KOPT-K1 (cell line): Measurements from ENCODE around the gene TMEM52B.
"Not testable (repeated sequence)": the region's sequence is repeated elsewhere in the genome, so short reads cannot be mapped to it uniquely, and the experiment has no call there.

Experiments
- H3K27ac ChIP-seq: fragments of 200-600 bp; sonication (generic); 2 replicates; pipeline ENCODE4 v1.5.1; 2016; ENCODE audit warnings: antibody characterized with exemption, mild to moderate bottlenecking, low read depth, low read length; ENCODE audit not compliant: poor library complexity, severe bottlenecking
- H3K36me3 ChIP-seq: fragments of 200-600 bp; sonication (generic); 2 replicates; pipeline ENCODE4 v1.5.1; 2017; ENCODE audit warnings: antibody characterized with exemption, mild to moderate bottlenecking, low read length, moderate library complexity; ENCODE audit not compliant: insufficient read depth
- H3K9me3 ChIP-seq: fragments of 200-600 bp; sonication (generic); 2 replicates; pipeline ENCODE4 v1.5.1; 2017; ENCODE audit warnings: antibody characterized with exemption, low read length, mild to moderate bottlenecking; ENCODE audit not compliant: insufficient read depth, poor library complexity, severe bottlenecking

Gene TMEM52B

DNA sequence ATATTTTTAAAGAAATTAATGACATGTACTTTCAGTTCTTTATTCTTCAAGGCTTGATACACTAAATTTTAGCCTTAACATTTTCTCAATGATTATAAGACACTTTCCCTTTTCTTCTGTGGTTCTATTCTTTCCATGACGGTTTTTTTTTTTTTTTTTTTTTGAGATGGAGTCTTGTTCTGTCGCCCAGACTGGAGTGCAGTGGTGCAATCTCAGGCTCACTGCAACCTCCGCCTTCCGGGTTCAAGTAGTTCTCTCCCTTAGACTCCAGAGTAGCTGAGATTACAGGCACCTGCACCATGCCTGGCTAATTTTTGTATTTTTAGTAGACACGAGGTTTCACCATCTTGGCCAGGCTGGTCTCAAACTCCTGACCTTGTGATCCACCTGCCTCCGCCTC lies 8.1 kb downstream of the TMEM52B start:
- H3K36me3 ChIP-seq, H3K9me3 ChIP-seq, H3K27ac ChIP-seq: not testable (repeated sequence)

DNA sequence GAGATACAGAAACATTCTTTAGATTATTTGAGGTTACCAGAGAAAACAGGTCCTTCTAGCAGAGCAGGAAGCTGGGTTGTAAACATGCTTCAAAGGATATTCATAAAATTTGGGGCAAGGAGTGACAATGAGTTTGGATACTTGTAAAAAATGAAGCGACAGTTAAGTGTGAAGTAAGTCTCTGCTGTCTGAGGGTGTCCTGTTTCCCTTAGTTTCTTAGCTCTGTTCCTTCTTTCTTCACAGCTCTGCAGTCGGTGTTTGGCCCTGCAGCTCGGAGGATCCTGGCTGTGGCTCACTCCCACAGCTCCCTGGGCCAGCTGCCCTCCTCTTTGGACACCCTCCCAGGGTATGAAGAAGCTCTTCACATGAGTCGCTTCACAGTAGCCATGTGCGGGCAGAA lies 10.8 kb downstream of the TMEM52B start:
- Histone ChIP-seq H3K27ac (no peak overlapping the region), H3K9me3 (no peaks in the 10 kb centered on the region), H3K36me3 (no peaks in the 10 kb centered on the region)

DNA sequence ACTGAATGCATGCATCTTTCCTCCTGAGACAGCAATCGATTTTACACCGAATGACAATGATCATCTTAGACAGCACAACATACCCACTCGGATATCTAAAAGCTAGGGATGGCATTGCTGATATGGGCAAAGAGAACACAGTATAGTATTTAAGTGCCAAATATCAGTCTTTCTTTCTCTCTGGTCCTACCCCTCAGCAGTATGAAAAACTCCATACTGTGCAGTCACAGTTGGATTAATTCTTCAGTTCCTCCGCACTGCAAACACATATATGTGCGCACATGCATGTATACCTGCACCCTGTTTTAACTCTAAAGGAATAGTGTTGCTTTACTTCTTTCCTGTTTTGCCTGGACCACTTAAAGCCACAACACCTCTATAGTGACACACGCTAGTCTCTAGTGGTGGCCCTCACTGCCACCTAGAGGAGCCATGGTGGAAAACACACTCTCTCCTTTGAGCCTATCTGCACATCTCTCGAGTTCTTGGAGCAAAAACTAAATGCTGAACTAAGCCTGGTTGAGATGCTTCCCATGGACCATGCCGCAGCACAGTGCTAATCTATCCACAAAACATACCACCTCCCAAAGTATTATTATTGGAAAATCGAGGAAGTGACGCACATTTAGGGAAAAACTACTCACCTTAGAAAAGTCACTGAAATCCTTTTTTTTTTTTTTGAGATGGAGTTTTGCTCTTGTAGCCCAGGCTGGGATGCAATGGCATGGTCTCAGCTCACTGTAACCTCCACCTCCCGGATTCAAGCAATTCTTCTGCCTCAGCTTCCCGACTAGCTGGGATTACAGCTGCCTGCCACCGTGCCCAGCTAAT lies 11.9 kb downstream of the TMEM52B start:
- Histone ChIP-seq H3K9me3 (no peaks in the 10 kb centered on the region), H3K27ac (no peak overlapping the region)

DNA sequence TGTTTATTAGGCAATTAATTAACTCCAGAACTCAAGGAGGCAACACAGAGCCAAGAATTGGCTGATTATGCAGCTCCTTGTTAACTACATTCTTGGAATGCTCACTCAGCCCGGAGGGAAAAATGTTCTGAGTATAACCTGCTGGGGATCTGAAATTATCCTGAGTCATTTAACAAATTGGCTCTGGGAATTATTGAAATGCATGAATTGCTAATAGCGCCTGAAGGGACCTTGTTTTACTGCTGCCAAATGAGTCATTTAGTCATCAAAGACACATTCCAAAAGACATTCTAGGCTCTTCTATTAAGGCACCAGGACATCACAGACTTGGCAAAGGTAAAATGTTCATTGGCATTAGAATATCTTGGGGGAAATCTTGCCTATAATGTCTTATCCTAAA lies 13.0 kb downstream of the TMEM52B start:
- H3K27ac ChIP-seq: no peak overlapping the region
- H3K36me3 ChIP-seq: no peaks in the 10 kb centered on the region
- no peaks in the 10 kb centered on the region for H3K9me3 ChIP-seq

More for the DNA sequence above, 11.9 kb downstream of the TMEM52B start:
- no peaks in the 10 kb centered on the region for H3K36me3 ChIP-seq

DNA sequence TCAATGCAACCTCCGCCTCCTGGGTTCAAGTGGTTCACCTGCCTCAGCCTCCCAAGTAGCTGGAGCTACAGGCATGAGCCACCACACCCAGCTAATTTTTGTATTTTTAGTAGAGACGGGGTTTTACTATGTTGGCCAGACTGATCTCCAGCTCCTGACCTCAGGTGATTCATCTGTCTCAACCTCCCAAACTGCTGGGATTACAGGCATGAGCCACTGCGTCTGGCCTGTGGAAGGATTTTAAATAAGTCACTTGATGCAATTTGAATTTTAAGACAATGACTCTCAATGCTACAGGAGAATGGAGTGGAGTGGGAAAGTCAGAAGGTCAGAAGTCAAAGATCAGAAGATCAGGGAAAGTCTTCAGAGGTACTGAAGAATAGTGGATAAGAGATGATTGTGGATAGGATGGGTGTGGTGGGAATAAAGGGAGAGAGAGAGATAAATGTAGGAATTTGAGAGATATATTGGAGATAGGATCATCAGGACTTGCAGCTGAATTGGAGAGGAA lies 15.4 kb downstream of the TMEM52B start:
- no peak overlapping the region for H3K27ac ChIP-seq
- no peaks in the 10 kb centered on the region for H3K9me3 ChIP-seq

DNA sequence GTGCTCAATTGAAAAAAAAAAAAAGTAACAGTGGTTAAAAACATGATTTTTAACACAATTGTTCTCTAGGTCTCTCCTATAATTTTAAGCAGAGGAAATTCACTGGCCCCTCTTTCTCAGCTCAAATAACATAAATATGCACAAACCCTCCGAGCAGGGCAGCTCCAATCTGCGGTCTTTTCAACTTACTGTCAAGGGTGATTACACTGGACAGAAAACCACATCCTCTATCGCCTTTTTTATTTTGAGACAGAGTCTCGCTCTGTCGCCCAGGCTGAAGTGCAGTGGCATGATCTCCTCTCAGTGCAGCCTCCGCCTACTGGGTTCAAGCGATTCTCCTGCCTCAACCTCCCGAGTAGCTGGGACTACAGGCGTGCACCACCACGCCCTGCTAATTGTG lies 17.4 kb downstream of the TMEM52B start:
- no peaks in the 10 kb centered on the region for H3K36me3 ChIP-seq
- no peak overlapping the region for H3K27ac ChIP-seq
- no peaks in the 10 kb centered on the region for H3K9me3 ChIP-seq

More for the DNA sequence above, 15.4 kb downstream of the TMEM52B start:
- H3K36me3 ChIP-seq: no peaks in the 10 kb centered on the region

DNA sequence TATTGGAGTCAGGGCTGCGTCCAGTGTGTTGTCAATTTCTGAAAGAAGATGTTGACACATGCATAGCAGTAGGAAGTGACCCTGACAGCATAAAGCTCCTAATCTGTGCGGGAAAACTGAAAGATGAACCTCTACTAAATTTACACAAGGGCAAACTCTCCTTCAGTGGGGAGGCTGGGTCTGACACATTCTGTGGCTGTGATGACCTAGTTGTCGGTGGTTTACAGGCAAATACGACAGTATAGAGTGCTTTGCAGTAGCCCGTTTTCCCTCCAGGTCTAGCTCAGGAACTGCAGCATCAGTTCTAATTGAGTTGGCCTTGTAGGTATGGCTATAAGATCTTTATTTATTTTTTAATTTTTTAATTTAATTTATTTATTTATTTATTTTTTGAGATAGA lies 19.0 kb downstream of the TMEM52B start:
- H3K27ac ChIP-seq: no peak overlapping the region
- no peaks in the 10 kb centered on the region for H3K36me3 ChIP-seq
- no peaks in the 10 kb centered on the region for H3K9me3 ChIP-seq

DNA sequence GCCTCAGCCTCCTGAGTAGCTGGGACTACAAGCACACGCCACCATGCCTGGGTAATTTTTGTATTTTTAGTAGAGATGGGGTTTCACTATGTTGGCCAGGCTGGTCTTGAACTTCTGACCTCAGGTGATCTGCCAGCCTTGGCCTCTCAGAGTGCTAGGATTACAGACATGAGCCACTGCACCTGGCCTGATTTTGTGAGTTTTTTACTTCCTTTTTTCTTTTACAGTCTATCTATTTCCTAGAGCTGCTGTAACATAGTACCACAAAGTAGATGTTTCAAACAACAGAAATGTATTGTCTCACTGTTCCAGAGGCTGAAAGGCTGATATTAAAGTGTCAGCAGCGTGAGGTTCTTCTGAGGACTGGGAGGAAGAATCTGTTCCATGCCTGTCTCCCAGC lies 25.7 kb downstream of the TMEM52B start:
- H3K9me3 ChIP-seq, H3K36me3 ChIP-seq, H3K27ac ChIP-seq: not testable (repeated sequence)

DNA sequence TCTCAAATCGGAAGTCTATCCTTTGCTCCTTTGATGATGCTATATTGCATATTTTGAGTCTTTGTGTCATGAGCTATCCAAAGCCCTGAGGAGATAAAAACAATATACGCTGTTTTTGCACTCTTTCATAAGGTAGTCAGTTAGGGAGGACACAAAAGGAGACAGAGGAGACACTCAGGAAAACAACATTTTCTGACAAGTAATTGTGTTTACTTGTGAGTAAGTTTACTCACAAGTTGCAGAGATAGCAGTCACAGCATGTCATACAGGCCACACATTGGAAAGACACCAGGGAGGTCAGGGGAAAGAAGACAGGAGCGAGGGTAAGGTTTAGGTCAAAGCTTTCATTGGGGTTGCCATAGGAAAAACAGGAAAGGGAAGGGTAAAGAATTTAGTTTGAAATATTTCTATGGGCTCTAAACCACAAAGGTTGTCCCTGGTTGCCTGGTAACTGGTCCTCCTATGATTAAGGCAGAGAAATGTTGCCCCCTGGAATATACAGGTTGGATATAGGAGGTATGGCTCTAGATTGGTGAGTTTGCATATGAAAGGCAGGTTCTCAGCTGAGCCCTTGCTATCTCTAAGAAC lies 26.5 kb downstream of the TMEM52B start:
- no peaks in the 10 kb centered on the region for H3K9me3 ChIP-seq
- no peaks in the 10 kb centered on the region for H3K36me3 ChIP-seq
- no peak overlapping the region for H3K27ac ChIP-seq

DNA sequence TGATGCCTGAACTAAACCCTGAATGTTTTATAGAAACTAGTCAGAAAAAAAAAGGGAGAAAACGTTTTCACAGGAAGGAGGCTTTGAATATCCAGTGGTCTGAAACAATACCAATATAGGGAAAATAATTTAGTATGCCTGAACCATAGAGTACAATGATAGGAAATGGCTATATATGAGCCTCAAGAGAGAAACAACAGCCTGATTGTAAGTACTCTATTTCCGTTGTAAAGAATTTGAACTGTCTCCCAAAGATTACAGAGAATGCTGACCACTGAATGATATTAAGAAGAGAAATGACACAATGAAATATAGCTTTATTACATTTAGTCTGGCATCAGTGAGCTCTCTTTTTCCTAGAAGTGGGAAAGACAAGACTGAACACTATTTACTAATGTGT lies 28.3 kb downstream of the TMEM52B start:
- no peaks in the 10 kb centered on the region for H3K9me3 ChIP-seq
- H3K36me3 ChIP-seq: no peaks in the 10 kb centered on the region
- H3K27ac ChIP-seq: no peak overlapping the region

DNA sequence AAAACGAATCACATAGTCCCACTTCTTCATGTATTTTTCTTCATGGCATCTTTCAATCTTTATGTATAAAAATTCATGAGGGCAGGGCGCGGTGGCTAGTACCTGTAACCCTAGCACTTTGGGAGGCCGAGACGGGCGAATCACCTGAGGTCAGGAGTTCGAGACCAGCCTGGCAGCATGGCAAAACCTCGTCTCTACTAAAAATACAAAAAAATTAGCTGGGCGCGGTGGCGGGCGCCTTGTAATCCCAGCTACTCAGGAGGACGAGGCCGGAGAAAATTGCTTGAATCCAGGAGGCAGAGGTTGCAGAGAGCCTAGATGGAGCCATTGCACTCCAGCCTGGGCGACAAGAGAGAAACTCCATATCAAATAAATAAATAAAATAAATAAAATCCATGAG lies 31.4 kb downstream of the TMEM52B start:
- Histone ChIP-seq H3K36me3 (no peaks in the 10 kb centered on the region), H3K27ac (no peak overlapping the region), H3K9me3 (no peaks in the 10 kb centered on the region)

DNA sequence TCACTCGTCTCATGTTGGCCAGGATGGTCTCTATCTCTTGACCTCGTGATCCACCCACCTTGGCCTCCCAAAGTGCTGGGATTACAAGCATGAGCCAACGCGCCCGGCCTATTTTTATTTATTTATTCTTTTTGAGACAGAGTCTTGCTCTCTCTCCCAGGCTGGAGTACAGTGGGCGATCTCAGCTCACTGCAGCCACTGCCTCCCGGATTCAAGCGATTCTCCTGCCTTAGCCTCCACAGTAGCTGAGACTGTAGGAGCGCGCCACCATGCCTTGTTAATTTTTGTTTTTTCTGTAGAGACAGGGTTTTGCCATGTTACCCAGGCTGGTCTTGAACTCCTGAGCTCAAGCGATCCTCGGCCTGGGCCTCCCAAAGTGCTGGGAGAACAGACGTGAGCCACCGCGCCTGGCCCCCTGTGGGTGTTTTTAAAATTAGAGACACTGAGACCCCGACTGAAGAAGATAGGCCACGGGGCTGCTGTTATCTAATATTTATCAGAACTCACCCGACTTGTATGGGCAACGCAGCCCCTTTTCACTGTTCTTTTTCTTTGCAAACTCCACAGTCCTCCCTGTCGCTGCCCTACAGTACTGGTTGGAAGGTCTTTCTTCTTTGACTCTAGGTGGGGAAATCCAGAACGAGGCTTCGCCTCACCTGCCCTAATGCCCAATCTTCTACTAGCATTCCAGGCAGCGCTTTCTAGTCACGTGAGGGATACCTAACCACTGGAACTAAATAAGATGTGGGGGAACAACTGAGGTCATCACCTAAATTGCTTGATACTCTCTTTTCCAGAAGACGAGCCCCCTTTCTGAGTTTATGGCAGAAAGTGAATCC lies 32.5 kb downstream of the TMEM52B start:
- H3K9me3 ChIP-seq: no peaks in the 10 kb centered on the region
- H3K36me3 ChIP-seq: no peaks in the 10 kb centered on the region
- no peak overlapping the region for H3K27ac ChIP-seq

DNA sequence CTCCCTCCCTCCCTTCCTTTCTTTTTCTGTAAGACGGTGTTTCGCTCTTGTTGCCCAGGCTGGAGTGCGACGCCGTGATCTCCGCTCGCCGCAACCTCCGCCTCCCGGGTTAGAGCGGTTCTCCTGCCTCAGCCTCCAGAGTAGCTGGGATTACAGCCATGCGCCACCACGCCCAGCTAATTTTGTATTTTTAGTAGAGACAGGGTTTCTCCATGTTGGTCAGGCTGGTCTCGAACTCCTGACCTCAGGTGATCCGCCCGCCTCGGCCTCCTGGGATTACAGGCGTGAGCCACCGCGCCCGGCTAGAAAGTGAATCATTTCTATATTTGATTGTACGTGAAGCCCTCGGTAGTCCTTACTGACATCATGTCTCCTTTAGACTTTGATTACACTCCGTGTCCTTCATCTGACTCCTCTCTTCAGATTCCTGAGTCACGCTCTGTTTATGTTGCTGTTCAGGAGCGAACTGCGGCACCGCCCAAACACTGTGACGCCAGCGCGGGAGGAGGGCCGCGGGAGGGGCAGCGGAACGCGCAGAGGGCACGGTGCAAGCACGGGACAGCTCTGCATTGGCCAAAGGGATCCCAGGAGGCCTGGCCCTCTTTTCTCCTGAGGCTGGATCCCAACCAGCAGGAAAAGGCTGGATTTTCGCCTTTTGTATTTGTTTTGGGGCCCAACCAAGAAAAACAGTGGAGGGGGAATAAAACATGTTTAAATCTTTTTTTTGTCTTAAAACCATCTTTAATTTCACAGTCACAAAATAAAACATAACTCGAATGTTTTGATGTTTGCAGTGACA lies 33.3 kb downstream of the TMEM52B start:
- no peak overlapping the region for H3K27ac ChIP-seq
- no peaks in the 10 kb centered on the region for H3K36me3 ChIP-seq
- no peaks in the 10 kb centered on the region for H3K9me3 ChIP-seq

DNA sequence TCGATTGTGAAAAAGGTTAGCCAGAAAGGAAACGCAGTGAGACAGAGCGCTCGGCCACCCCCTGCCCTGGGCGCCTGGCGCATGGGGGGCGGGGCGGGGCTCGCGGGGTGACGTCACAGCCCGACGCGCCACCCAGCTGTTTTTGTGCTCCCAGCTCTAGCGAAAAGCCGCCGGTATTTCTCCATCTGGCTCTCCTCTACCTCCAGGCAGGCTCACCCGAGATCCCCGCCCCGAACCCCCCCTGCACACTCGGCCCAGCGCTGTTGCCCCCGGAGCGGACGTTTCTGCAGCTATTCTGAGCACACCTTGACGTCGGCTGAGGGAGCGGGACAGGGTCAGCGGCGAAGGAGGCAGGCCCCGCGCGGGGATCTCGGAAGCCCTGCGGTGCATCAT lies 33.9 kb downstream of the TMEM52B start, which contains the start of gene GABARAPL1:
TSS of gene GABARAPL1 (plus strand) at position 139 of the 393 bp plus-strand sequence. CDS start at position 392, 253 bp downstream.
- Histone ChIP-seq H3K36me3 (no peaks in the 10 kb centered on the region), H3K9me3 (no peaks in the 10 kb centered on the region), H3K27ac (peak within 1 kb of the TSS; percentile 53)
